C4-2B (cell line): ENCODE results near the gene MARVELD3.

ENCODE experiments used
- CTCF ChIP-seq: fragments of 450-650 bp; conservative IDR thresholded peaks from 2 replicates; pipeline ENCODE4 v1.5.1; 2017; ENCODE audit warnings: mild to moderate bottlenecking
- ZFX ChIP-seq: fragments of 450-650 bp; IDR thresholded peaks from 2 replicates; pipeline ENCODE4 v1.6.1; 2017

DNA sequence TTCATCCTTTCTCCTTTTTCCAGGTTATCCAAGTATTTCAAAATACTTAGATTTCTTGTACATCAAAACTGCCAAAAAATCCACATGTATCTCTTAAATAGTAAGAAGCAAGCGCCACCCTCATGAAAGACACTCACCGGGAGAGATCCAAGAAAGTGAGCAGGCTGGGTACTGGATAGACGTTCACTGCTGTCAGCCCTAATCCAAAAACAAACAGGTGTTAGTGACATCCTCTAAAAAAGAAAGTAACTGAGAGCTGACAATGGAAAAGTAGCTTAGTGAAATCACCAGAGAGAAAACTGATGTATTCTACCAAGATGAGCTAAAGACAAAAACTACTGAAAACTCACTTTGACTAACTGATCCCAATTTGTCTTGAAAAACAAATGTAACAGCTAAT, 46.1 kb downstream of the MARVELD3 start:
- TF ChIP-seq CTCF (no peak), ZFX (no peak)
